ENCODE measurements around the gene CNTNAP2. TPM values are rescaled to one million over a fixed set of nuclear protein-coding genes. Genes with fewer than 3 reads are reported as not detected.

CNTNAP2 gene
- total and polyA plus RNA-seq, 4 donors: 0.14 to 2.3 (median 1.1) TPM

GRCh38 chr7:146804620-146805019, 688.0 kb downstream of the CNTNAP2 start (continued):
- TF ChIP-seq REST (IDR thresholded peaks at IDR 0.05): no peak
- no peak for TF ChIP-seq ATF3 (IDR thresholded peaks at IDR 0.05)
- TF ChIP-seq EGR1 (IDR thresholded peaks at IDR 0.05; ENCODE audit: low read depth in 2 of 2): no peak

- Histone ChIP-seq H3K9me3 (ENCODE audit: control insufficient read depth in 4 of 4, low read length in 3 of 4) (no peaks in the 10 kb centered on the region), H3K27me3 (ENCODE audit: control insufficient read depth in 4 of 4, insufficient read depth in 4 of 4, low read length in 3 of 4) (no peaks in the 10 kb centered on the region), H3K4me1 (ENCODE audit: control insufficient read depth in 4 of 4, insufficient read depth in 4 of 4, low read length in 3 of 4) (no peaks in the 10 kb centered on the region), H3K36me3 (ENCODE audit: control insufficient read depth in 4 of 4, insufficient read depth in 3 of 4, low read depth in 1 of 4, low read length in 3 of 4) (no peaks in the 10 kb centered on the region), H3K9ac (ENCODE audit: low read depth in 1 of 2, low read length in 2 of 2) (no peak overlapping the region), H3K27ac (ENCODE audit: low read depth in 1 of 2, low read length in 2 of 2) (no peak overlapping the region), H3K4me3 (ENCODE audit: low read depth in 1 of 3, low read length in 3 of 3) (no peak overlapping the region)
- no peak for DNase-seq (ENCODE audit: low spot score)
- no peak for TF ChIP-seq RAD21 (IDR thresholded peaks at IDR 0.05)
- no peak for TF ChIP-seq FOXA1 (IDR thresholded peaks at IDR 0.05)
- TF ChIP-seq CTCF (IDR thresholded peaks at IDR 0.05; ENCODE audit: low read depth, low read length, missing input control): no peak
- TF ChIP-seq EGR1 (IDR thresholded peaks at IDR 0.05; ENCODE audit: low read depth in 2 of 2): no peak
- no peak for TF ChIP-seq ZBTB33 (IDR thresholded peaks at IDR 0.05)
- no peak for TF ChIP-seq FOXA2 (IDR thresholded peaks at IDR 0.05)
- no peak for TF ChIP-seq RXRA (IDR thresholded peaks at IDR 0.05)
- TF ChIP-seq SP1 (IDR thresholded peaks at IDR 0.05): no peak
- TF ChIP-seq NR2F2 (IDR thresholded peaks at IDR 0.05): no peak
- TF ChIP-seq HNF4G (IDR thresholded peaks at IDR 0.05): no peak
- no peak for TF ChIP-seq REST (IDR thresholded peaks at IDR 0.05)
- TF ChIP-seq ATF3 (IDR thresholded peaks at IDR 0.05): no peak
- no peak for TF ChIP-seq MAX (IDR thresholded peaks at IDR 0.05)
- no peak for TF ChIP-seq TAF1 (conservative IDR thresholded peaks at IDR 0.05)
- WGBS: 59% methylated on average over 1 of the region's 1 CpG
These were observed 688.5 kb downstream of the CNTNAP2 start for GRCh38 chr7:146805082-146805481.
